ENCODE measurements around the gene EEPD1.

The EEPD1 gene

DNA sequence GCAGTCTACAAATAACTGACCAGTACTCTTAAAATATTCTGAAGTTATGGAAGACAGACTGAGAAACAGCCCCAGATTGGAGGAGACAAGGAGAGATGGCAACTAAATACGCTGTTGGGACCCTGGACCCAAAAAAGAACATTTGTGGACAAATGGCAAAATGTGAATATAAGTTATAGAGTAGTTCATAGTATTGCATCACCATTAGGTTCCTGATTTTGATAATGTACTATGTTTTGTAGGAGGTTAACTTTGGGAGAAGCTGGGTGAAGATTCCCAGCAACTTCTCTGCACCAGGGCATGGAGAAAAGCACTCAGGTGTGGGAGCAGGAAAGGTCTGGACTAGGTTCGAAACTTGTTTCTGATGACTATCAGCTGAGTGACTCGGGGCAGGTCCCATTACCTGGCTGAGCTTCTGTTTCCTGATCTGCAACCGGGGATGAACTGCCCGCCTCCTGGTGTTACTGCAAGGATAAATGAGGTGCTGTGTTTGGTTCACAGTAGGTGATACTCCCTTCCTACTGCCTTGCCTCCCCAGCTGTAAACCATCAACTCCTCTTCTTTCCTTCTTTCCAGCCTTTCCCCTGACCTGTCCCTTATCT is 48.2 kb downstream of the EEPD1 start:
- H3K4me1 ChIP-seq (ENCODE audit: control insufficient read depth in 5 of 5, insufficient read depth in 5 of 5, low read length in 5 of 5) = peaks cover 5 to 51% (median 42%) of the 10 kb centered on the region in 5 donors
- H3K9me3 ChIP-seq (ENCODE audit: control insufficient read depth in 5 of 5, low read length in 5 of 5) = no peaks in the 10 kb centered on the region
- peaks cover 0 to 6% (median 0%) of the 10 kb centered on the region in 5 donors for H3K36me3 ChIP-seq (ENCODE audit: control insufficient read depth in 5 of 5, insufficient read depth in 5 of 5, low read length in 5 of 5)
- H3K9ac ChIP-seq (ENCODE audit: low read length in 5 of 5) = no peak overlapping the region
- no peak overlapping the region for H3K4me3 ChIP-seq (ENCODE audit: low read depth in 1 of 5, low read length in 5 of 5)
- H3K27ac ChIP-seq (ENCODE audit: low read depth, low read length) = no peak overlapping the region
- H3K27me3 ChIP-seq (ENCODE audit: control insufficient read depth in 5 of 5, insufficient read depth in 4 of 5, low read length in 5 of 5) = no peaks in the 10 kb centered on the region

DNA sequence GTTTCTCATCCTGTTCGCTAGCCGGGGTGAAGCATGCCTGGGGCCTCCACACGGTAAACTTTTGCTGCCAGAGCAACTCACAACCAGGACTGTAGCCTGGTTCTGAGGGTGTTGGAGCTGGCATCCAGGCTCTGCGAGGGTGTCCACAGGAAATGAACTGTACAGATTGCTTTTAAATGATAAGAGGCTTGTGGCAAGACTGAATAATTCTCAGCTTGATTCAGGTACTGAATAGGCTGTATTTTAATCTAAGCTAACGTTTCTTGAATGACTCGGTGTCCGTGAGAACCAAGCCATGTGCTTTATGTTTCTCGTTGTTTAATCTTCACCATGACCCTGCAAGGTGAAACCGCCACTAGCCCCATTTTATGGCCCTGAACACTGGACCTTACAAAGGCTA is 49.3 kb downstream of the EEPD1 start:
- Histone ChIP-seq H3K4me1 (ENCODE audit: control insufficient read depth in 5 of 5, insufficient read depth in 5 of 5, low read length in 5 of 5) (peaks cover 9 to 58% (median 48%) of the 10 kb centered on the region in 5 donors), H3K9me3 (ENCODE audit: control insufficient read depth in 5 of 5, low read length in 5 of 5) (no peaks in the 10 kb centered on the region), H3K4me3 (ENCODE audit: low read depth in 1 of 5, low read length in 5 of 5) (no peak overlapping the region), H3K27me3 (ENCODE audit: control insufficient read depth in 5 of 5, insufficient read depth in 4 of 5, low read length in 5 of 5) (no peaks in the 10 kb centered on the region), H3K27ac (ENCODE audit: low read depth, low read length) (peak overlapping the region; percentile 13), H3K9ac (ENCODE audit: low read length in 5 of 5) (no peak overlapping the region), H3K36me3 (ENCODE audit: control insufficient read depth in 5 of 5, insufficient read depth in 5 of 5, low read length in 5 of 5) (peaks cover 0 to 6% (median 0%) of the 10 kb centered on the region in 5 donors)

DNA sequence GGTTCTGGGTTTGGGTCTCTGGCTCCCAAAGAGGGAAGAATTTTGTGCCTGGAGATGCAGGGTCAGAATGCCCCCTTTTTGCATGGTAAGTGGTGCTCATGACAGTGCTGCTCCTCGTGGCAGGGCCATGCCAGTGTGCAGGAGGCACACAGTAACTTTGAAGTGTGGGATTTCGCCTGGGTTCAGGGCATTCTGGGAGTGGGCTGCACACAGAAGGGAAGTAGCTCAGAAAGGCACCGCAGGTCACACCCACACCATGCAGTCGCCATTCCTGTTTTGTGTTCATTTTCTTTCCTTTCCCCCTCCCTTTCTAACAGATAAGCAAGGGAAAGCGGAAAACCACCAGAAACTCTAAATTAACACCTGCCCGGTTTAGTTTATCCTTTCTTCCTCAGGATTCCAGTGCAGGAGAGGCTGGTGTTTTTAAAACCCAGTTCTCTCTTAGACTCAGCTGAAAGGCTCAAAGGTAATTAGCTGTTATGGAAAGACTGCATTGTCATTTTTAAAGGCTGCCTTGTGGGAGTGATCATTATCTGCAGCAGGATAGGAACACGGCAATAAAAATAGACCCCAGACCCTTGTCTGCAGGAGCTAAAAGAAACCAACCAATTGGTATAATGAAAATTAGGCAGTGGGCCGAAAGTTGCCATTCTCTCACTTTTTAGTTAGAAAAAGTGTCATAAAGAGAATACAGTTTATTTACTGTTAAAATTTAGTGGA is 50.2 kb downstream of the EEPD1 start:
- Histone ChIP-seq H3K4me1 (ENCODE audit: control insufficient read depth in 5 of 5, insufficient read depth in 5 of 5, low read length in 5 of 5) (peaks cover 13 to 66% (median 56%) of the 10 kb centered on the region in 5 donors), H3K36me3 (ENCODE audit: control insufficient read depth in 5 of 5, insufficient read depth in 5 of 5, low read length in 5 of 5) (peaks cover 0 to 6% (median 0%) of the 10 kb centered on the region in 5 donors), H3K9me3 (ENCODE audit: control insufficient read depth in 5 of 5, low read length in 5 of 5) (no peaks in the 10 kb centered on the region), H3K4me3 (ENCODE audit: low read depth in 1 of 5, low read length in 5 of 5) (no peak overlapping the region), H3K9ac (ENCODE audit: low read length in 5 of 5) (no peak overlapping the region), H3K27ac (ENCODE audit: low read depth, low read length) (peak overlapping the region; percentile 13), H3K27me3 (ENCODE audit: control insufficient read depth in 5 of 5, insufficient read depth in 4 of 5, low read length in 5 of 5) (no peaks in the 10 kb centered on the region)

DNA sequence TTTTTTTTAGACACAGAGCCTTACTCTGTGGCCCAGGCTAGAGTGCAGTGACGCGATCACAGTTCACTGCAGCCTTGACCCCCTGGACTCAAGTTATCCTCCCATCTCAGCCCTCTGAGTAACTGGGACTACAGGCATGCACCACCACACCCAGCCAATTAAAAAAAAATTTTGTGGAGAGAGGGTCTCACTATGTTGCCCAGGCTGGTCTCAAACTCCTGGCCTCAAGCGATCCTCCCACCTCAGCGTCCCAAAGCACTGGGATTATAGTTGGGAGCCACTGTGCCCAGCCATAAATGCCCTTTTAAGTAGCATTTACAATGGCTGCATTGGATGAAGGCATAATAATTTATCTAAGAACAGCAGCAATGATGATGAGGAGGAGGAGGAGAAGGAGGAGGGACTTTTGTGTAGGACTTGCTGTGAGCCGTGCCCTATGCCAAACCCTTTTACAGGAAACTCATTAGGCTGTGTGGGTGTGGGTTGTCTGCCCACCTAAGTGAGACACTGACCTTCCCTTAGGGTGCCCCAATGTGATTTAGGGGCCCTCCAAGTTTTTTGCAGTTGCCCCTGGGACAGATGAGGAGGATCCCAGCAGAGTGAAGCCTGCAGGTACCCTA is 51.1 kb downstream of the EEPD1 start:
- Histone ChIP-seq H3K27ac (ENCODE audit: low read depth, low read length) (no peak overlapping the region), H3K36me3 (ENCODE audit: control insufficient read depth in 5 of 5, insufficient read depth in 5 of 5, low read length in 5 of 5) (peaks cover 0 to 3% (median 0%) of the 10 kb centered on the region in 5 donors), H3K4me1 (ENCODE audit: control insufficient read depth in 5 of 5, insufficient read depth in 5 of 5, low read length in 5 of 5) (peaks cover 18 to 70% (median 57%) of the 10 kb centered on the region in 5 donors), H3K27me3 (ENCODE audit: control insufficient read depth in 5 of 5, insufficient read depth in 4 of 5, low read length in 5 of 5) (no peaks in the 10 kb centered on the region), H3K9ac (ENCODE audit: low read length in 5 of 5) (no peak overlapping the region), H3K4me3 (ENCODE audit: low read depth in 1 of 5, low read length in 5 of 5) (no peak overlapping the region), H3K9me3 (ENCODE audit: control insufficient read depth in 5 of 5, low read length in 5 of 5) (no peaks in the 10 kb centered on the region)

DNA sequence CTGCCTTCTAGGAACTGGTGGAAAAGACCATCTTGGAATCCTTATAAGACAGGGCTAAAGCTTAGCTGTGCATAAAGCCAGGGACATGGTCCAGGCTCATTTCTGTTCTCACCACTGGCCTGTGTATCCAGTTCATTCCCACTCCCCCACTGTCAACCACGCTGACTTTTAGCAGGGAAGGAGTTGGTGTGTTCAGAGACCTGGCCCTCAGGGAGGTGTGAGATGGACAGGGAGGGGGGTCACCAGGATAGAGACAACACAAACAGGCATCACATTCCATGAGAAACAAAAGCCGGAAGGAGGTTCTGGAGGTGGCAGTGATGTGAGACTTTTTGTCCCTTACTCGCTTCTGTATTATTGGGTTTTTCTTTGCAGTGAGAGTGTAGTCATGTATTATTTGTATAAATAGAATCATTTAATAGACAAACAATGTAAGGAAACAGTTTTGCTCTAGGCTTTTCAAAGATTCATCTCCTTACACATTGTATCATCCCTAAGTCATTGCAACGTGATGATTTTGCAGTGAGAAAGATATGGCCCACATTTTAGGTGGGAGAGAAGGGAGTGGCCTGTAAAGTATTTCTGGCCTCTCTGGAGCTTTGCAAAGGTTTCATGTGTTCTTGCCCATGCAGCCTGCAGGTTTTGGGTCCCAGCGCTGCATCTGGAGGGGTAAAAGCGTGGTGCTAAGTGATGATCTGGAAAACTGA is 52.0 kb downstream of the EEPD1 start:
- Histone ChIP-seq H3K9me3 (ENCODE audit: control insufficient read depth in 5 of 5, low read length in 5 of 5) (no peaks in the 10 kb centered on the region), H3K36me3 (ENCODE audit: control insufficient read depth in 5 of 5, insufficient read depth in 5 of 5, low read length in 5 of 5) (peaks cover 0 to 3% (median 0%) of the 10 kb centered on the region in 5 donors), H3K4me1 (ENCODE audit: control insufficient read depth in 5 of 5, insufficient read depth in 5 of 5, low read length in 5 of 5) (peaks cover 18 to 79% (median 67%) of the 10 kb centered on the region in 5 donors), H3K4me3 (ENCODE audit: low read depth in 1 of 5, low read length in 5 of 5) (no peak overlapping the region), H3K9ac (ENCODE audit: low read length in 5 of 5) (peak overlapping the region in 2 of 5 donors; percentile 21), H3K27ac (ENCODE audit: low read depth, low read length) (peak overlapping the region; percentile 37), H3K27me3 (ENCODE audit: control insufficient read depth in 5 of 5, insufficient read depth in 4 of 5, low read length in 5 of 5) (no peaks in the 10 kb centered on the region)

DNA sequence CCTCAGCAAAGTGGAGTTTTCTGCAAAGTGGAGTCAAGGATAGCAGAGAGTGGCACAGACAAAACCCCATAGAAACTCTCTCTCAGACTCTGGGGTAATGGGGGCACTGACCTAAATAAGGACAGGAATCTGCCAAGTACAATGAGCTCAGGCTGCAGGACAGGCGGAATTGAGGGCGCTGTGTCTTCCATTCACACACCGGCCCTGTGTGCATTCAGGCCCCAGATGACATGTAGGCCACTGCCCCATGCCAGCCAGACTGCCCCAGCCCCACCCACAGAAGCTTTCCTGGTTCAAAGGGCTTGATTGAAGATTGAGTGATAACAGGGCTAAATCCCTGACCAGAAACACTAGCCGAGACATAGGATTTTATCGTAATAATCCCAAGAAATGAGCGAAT is 52.7 kb downstream of the EEPD1 start:
- Histone ChIP-seq H3K9me3 (ENCODE audit: control insufficient read depth in 5 of 5, low read length in 5 of 5) (no peaks in the 10 kb centered on the region), H3K4me1 (ENCODE audit: control insufficient read depth in 5 of 5, insufficient read depth in 5 of 5, low read length in 5 of 5) (peaks cover 18 to 87% (median 74%) of the 10 kb centered on the region in 5 donors), H3K4me3 (ENCODE audit: low read depth in 1 of 5, low read length in 5 of 5) (no peak overlapping the region), H3K27ac (ENCODE audit: low read depth, low read length) (peak overlapping the region; percentile 37), H3K27me3 (ENCODE audit: control insufficient read depth in 5 of 5, insufficient read depth in 4 of 5, low read length in 5 of 5) (no peaks in the 10 kb centered on the region), H3K36me3 (ENCODE audit: control insufficient read depth in 5 of 5, insufficient read depth in 5 of 5, low read length in 5 of 5) (peaks cover 0 to 3% (median 0%) of the 10 kb centered on the region in 5 donors), H3K9ac (ENCODE audit: low read length in 5 of 5) (no peak overlapping the region)

DNA sequence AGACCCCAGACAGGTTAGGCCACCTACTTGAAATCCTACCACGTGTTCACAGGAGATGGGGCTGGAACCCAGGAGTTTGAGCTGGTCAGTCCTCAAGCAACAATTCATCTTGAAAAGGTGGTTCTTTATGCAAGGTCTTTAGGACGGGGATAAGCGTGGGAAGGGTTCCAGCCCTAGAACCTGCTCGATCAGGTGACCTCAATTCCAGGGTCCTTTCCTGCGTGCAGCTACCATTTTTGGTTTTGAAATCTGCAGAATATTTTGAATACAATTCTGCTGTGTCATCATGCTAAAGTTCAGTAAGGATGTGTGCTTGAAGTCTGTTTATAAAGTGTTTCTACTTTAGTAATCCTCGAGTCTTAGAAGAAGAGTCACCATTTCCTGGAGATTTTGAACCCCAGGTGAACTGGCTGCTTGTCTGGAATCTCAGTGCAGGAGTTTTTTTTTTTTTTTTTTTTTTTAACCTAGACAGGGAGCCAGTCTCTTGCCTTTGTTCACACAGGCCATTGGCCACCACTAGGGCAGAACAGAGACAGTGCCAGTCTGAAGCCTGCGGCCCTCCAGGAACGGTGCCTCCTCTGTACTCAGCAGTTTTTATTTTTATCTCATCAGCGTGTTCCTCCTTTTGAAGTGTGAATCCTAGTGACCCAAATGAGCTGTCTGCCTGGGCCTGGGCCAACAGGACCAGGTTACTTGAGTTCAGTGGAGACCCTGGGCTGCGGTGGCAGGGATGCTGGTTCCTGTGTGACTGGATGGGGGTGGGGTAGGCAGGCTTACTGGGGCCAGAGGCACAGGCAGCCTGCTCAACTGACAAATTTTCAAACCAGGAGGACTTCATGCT is 54.6 kb downstream of the EEPD1 start:
- peak overlapping the region; percentile 81 for H3K27ac ChIP-seq (ENCODE audit: low read depth, low read length)
- no peak overlapping the region for H3K4me3 ChIP-seq (ENCODE audit: low read depth in 1 of 5, low read length in 5 of 5)
- H3K4me1 ChIP-seq (ENCODE audit: control insufficient read depth in 5 of 5, insufficient read depth in 5 of 5, low read length in 5 of 5) = peaks cover 14 to 76% (median 70%) of the 10 kb centered on the region in 5 donors
- peak overlapping the region in 3 of 5 donors; percentile 20 to 56 (median 25) for H3K9ac ChIP-seq (ENCODE audit: low read length in 5 of 5)
- no peaks in the 10 kb centered on the region for H3K9me3 ChIP-seq (ENCODE audit: control insufficient read depth in 5 of 5, low read length in 5 of 5)
- H3K27me3 ChIP-seq (ENCODE audit: control insufficient read depth in 5 of 5, insufficient read depth in 4 of 5, low read length in 5 of 5) = no peaks in the 10 kb centered on the region
- H3K36me3 ChIP-seq (ENCODE audit: control insufficient read depth in 5 of 5, insufficient read depth in 5 of 5, low read length in 5 of 5) = no peaks in the 10 kb centered on the region

DNA sequence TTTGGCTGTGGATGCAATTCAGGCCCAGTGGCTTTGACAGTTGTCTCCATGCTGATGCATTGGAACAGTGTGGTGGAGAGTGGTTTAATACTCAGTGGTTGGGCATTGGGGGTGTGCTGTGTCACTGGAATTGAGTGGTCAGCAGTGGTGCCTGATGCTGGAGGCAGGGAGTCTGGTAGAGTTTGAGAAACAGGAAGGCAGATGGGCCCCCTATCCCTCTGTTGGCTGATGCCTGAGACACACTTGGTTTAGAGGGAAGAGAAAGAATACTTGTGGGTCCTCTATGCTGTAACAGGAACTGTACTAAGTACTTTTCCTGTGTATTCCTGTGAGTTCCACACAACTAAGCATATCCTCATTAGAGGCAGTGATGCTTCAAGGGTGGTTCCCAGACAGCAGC is 55.4 kb downstream of the EEPD1 start:
- Histone ChIP-seq H3K9me3 (ENCODE audit: control insufficient read depth in 5 of 5, low read length in 5 of 5) (no peaks in the 10 kb centered on the region), H3K36me3 (ENCODE audit: control insufficient read depth in 5 of 5, insufficient read depth in 5 of 5, low read length in 5 of 5) (no peaks in the 10 kb centered on the region), H3K9ac (ENCODE audit: low read length in 5 of 5) (peak overlapping the region in 3 of 5 donors; percentile 20 to 56 (median 25)), H3K27ac (ENCODE audit: low read depth, low read length) (peak overlapping the region; percentile 81), H3K4me1 (ENCODE audit: control insufficient read depth in 5 of 5, insufficient read depth in 5 of 5, low read length in 5 of 5) (peaks cover 13 to 69% (median 62%) of the 10 kb centered on the region in 5 donors), H3K4me3 (ENCODE audit: low read depth in 1 of 5, low read length in 5 of 5) (no peak overlapping the region), H3K27me3 (ENCODE audit: control insufficient read depth in 5 of 5, insufficient read depth in 4 of 5, low read length in 5 of 5) (no peaks in the 10 kb centered on the region)
